Putamen (tissue), 1 donor: ENCODE results near the gene SYS1.

Experiments
- DNase-seq: peaks from one replicate; pipeline ENCODE4 v3.0.0-alpha.2; 2016; ENCODE audit warnings: low spot score

SYS1 gene

GRCh38 chr20:45415822-45416637 lies 53.1 kb downstream of the SYS1 start, which contains the start of gene PIGT:
PIGT (plus strand) TSS chr20:45416141; CDS start chr20:45416157, 16 bp downstream.
- DNase-seq: peak; percentile 90

DNA sequence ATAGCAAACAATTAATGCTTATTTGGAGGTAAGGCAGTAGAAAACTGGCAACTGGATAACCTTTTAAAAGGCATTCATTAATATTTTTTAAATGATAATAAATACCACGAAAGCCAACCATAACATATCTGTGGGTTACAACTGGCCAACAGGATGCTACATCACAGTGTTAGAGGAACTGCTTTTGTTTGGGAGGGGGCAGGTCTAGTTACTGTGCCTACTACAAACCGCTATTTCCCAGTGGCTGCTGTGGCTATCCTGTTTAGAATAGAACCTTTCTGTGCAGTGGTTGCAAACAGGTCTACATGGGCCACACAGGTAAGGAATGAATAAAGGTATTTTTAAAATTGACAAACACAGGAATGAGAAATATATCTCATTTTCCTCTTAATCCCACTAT lies 54.0 kb downstream of the SYS1 start:
- no peak for DNase-seq
